GM23248 (cell line): ENCODE results near the gene SEZ6L.

ENCODE experiments used
- EZH2 ChIP-seq: fragments of 200-600 bp; sonication (generic); IDR thresholded peaks from 2 replicates; pipeline ENCODE4 v1.6.1; 2018; ENCODE audit warnings: antibody characterized with exemption, mild to moderate bottlenecking; ENCODE audit not compliant: insufficient read depth, poor library complexity, severe bottlenecking
- EZH2phosphoT487 ChIP-seq: fragments of 200-600 bp; sonication (generic); IDR thresholded peaks from 2 replicates; pipeline ENCODE4 v1.6.1; 2018; ENCODE audit warnings: antibody characterized with exemption, moderate library complexity, mild to moderate bottlenecking, low read depth; ENCODE audit not compliant: insufficient read depth

- TF ChIP-seq EZH2phosphoT487, result no peak
- TF ChIP-seq EZH2, result no peak
Measured at GRCh38 chr22:26348810-26349526, 179.7 kb downstream of the SEZ6L start.
